ENCODE measurements around the gene SRC.

DNA sequence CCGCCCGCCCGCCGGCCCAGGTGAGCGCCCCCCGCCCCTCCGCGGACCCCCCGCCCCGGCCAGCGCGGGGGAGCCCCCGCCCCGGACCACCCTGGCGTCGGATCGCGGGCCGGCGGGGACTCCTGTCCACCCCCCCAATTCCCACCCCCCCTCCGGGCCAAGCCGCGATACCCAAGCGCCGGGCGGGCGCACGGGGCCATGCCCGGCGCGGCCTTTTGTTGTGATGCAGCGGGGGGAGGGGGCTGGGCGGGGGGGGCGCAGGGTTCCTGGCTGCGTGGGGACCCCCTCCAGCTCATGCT is 245 bp downstream of the SRC start:
- no peak for TF ChIP-seq CTCF (IDR thresholded peaks at IDR 0.05)
- TF ChIP-seq EZH2 (IDR thresholded peaks at IDR 0.05) = no peak
- no peak for TF ChIP-seq EZH2phosphoT487 (IDR thresholded peaks at IDR 0.05)
